Ovary (tissue), 3 donors: ENCODE results near the gene HIF1AN.

Experiments used
- POLR2A ChIP-seq: fragments of 450-650 bp; IDR thresholded peaks from one replicate; pipeline ENCODE4 v1.6.1; 2017; ENCODE audit warnings: antibody characterized with exemption, mild to moderate bottlenecking, moderate library complexity
- TF ChIP-seq, protein P1 (sequence below), 3 donors: fragments of 450-650 bp in 2 of 3; fragments of 200-600 bp in 1 of 3; IDR thresholded peaks; one replicate each; pipeline versions ENCODE4 v1.5.1 to v1.8.0; 2016 to 2022; ENCODE audit warnings: antibody characterized with exemption in 3 of 3, mild to moderate bottlenecking in 1 of 3
- donor health status: DM: no; HTN: no; CAD: no.

DNA sequence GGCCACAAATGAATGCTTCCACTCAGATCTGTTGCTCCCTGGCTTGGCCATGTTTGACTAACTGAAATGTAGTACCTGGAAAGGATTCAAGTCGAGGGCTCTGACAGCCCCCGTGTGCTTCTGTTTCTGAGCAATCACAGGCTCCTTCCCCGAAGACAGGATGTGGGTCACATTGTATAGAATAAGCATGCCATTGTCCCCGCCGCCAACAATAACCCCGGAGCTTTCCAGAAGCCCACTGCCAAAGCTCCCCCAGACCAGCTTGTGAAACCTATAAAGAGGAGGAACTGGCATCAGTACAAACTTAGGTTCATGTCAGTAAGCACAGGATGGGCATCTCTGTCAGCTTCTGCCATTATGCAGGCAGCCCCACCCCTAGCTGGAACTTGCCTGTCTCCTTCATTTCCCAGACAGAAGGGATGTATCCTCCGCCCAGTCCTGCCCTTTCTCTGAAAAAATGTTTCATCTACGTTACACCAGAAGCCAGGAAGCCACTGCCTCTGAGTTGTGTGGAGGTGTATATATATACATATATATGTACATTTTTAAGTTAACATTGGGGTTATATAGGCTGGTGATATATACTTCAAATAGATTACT lies 26.4 kb upstream of the HIF1AN start:
- TF ChIP-seq POLR2A = no peak
- TF ChIP-seq, protein P1, sequence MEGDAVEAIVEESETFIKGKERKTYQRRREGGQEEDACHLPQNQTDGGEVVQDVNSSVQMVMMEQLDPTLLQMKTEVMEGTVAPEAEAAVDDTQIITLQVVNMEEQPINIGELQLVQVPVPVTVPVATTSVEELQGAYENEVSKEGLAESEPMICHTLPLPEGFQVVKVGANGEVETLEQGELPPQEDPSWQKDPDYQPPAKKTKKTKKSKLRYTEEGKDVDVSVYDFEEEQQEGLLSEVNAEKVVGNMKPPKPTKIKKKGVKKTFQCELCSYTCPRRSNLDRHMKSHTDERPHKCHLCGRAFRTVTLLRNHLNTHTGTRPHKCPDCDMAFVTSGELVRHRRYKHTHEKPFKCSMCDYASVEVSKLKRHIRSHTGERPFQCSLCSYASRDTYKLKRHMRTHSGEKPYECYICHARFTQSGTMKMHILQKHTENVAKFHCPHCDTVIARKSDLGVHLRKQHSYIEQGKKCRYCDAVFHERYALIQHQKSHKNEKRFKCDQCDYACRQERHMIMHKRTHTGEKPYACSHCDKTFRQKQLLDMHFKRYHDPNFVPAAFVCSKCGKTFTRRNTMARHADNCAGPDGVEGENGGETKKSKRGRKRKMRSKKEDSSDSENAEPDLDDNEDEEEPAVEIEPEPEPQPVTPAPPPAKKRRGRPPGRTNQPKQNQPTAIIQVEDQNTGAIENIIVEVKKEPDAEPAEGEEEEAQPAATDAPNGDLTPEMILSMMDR (IDR thresholded peaks at IDR 0.05) = no peak
